ENCODE measurements around the gene SPRTN.

DNA sequence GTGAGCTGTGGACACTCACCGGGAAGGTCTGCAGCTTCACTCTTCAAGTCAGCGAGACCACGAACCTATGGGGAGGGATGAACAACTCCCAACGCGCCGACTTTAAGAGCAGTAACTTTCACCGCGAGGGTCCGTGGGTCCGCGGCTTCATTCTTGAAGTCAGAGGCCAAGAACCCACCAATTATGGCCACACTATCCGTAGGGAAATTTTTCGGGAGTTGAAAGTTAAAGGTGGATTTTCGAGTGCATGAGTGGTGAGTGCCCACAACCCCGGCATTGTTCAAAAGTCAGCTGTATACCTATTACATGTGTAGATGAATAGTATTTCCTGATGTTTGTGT is 20.1 kb upstream of the SPRTN start:
- TF ChIP-seq CTCF (IDR thresholded peaks at IDR 0.05) (no peak), EP300 (IDR thresholded peaks at IDR 0.05) (no peak), POLR2A (IDR thresholded peaks at IDR 0.05) (no peak)

Measured in ovary (tissue), 3 donors.